PC-9 (cell line): ENCODE data around the gene P4HA2. TPM values are rescaled to one million over a fixed set of nuclear protein-coding genes. Genes with fewer than 3 reads are reported as not detected.

Source experiments
- BruUV-seq: library from RNA; stranded (reverse); fragments of 400-500 nt; replicated peaks from 2 replicates; lab custom pipeline; 2021; lab: Mats Ljungman, UMichigan
- CTCF ChIA-PET: fragments of 300-600 bp; sonication (Branson Sonifier 250); formaldehyde crosslinking; loops from one replicate; lab custom pipeline; 2022; ENCODE audit warnings: antibody characterized with exemption; lab: Charles Lee
- POLR2A ChIA-PET: fragments of 300-600 bp; sonication (Branson Sonifier 250); formaldehyde crosslinking; loops from one replicate; lab custom pipeline; 2022; ENCODE audit warnings: antibody characterized with exemption; ENCODE audit not compliant: unreplicated experiment; lab: Charles Lee
- DNase-seq, 2 experiments: peaks; one replicate each; pipeline versions ENCODE4 v3.0.0 to v3.0.0-alpha.2; 2015 to 2022; ENCODE audit warnings: mixed read lengths in 1 of 2
- H2AFZ ChIP-seq: fragments of 200-600 bp; sonication (generic); 2 replicates; pipeline ENCODE4 v1.8.1; 2017; ENCODE audit warnings: antibody characterized with exemption
- H3F3A ChIP-seq: fragments of 200-600 bp; sonication (generic); 2 replicates; pipeline ENCODE4 v1.8.1; 2017; ENCODE audit warnings: antibody characterized with exemption, mild to moderate bottlenecking, low read depth; ENCODE audit not compliant: insufficient read depth
- H3K27ac ChIP-seq: fragments of 200-600 bp; sonication (generic); 2 replicates; pipeline ENCODE4 v1.6.1; 2016; ENCODE audit warnings: mixed run types
- H3K27me3 ChIP-seq: fragments of 200-600 bp; sonication (generic); 2 replicates; pipeline ENCODE4 v1.6.1; 2016; ENCODE audit warnings: low read depth, mixed run types; ENCODE audit not compliant: insufficient read depth
- H3K36me3 ChIP-seq: fragments of 200-600 bp; sonication (generic); 2 replicates; pipeline ENCODE4 v1.6.1; 2016; ENCODE audit warnings: low read depth, mixed run types
- H3K4me1 ChIP-seq: fragments of 200-600 bp; sonication (generic); replicated peaks from 2 replicates; pipeline ENCODE4 v1.6.1; 2016; ENCODE audit warnings: mixed run types; ENCODE audit not compliant: insufficient read depth
- H3K4me2 ChIP-seq: fragments of 200-600 bp; sonication (generic); 2 replicates; pipeline ENCODE4 v1.6.1; 2017; ENCODE audit warnings: mixed run types
- H3K4me3 ChIP-seq: fragments of 200-600 bp; sonication (generic); 2 replicates; pipeline ENCODE4 v1.6.1; 2016; ENCODE audit warnings: mixed run types
- H3K79me2 ChIP-seq: fragments of 200-600 bp; sonication (generic); 2 replicates; pipeline ENCODE4 v1.6.1; 2017; ENCODE audit warnings: low read depth, mixed run types
- H3K9me2 ChIP-seq: fragments of 200-600 bp; sonication (generic); 2 replicates; pipeline ENCODE4 v1.8.1; 2017; ENCODE audit warnings: mild to moderate bottlenecking; ENCODE audit not compliant: insufficient read depth
- H3K9me3 ChIP-seq: fragments of 200-600 bp; sonication (generic); 2 replicates; pipeline ENCODE4 v1.8.1; 2016; ENCODE audit warnings: low read depth; ENCODE audit not compliant: insufficient read depth
- H4K20me1 ChIP-seq: fragments of 200-600 bp; sonication (generic); 2 replicates; pipeline ENCODE4 v1.8.1; 2017; ENCODE audit not compliant: insufficient read depth
- EZH2 ChIP-seq: fragments of 200-600 bp; sonication (generic); IDR thresholded peaks from 2 replicates; pipeline ENCODE4 v1.8.0; 2017; ENCODE audit warnings: antibody characterized with exemption, low read depth
- intact Hi-C: fragments of 100-400 bp; cut with micrococcal nuclease; formaldehyde crosslinking; loops from one replicate; pipeline ENCODE4 v1.10.0; 2022; ENCODE audit not compliant: unreplicated experiment
- total RNA-seq: library from RNA; stranded (reverse); gene quantifications from 2 replicates; pipeline ENCODE4 v1.2.3, GENCODE V29; 2021
- TF ChIP-seq, protein P1 (sequence below): fragments of 200-600 bp; sonication (generic); conservative IDR thresholded peaks from 2 replicates; pipeline ENCODE4 v1.6.1; 2017; ENCODE audit warnings: mixed run types, antibody characterized with exemption, mild to moderate bottlenecking, moderate library complexity

P4HA2 gene
- total RNA-seq, 1 experiment from 2014 or later = 21.7 TPM

DNA sequence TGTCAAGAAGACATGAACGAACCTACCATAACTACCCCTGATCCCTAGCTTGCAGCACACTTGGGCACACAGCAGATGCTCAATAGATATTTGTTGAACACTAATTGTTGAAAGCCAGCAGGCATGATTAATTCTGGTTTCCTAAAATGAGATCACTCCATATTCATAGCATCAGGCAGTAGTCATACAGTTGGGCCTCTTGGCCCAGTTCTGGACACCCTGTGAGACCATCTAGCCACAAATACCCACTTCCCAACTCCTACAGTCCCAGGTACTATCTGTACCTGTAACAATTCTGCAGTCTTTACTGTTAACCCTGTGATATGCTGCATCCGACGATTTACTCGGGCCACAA is 24.2 kb downstream of the P4HA2 start:
- POLR2A ChIA-PET = interaction anchor here (0.5 kb wide), 1 partner anchor 24 kb away, joined by 3 read pairs; the partner anchor contains the start of gene P4HA2
- H4K20me1 ChIP-seq = no peaks in the 10 kb centered on the region
- H3K27ac ChIP-seq = no peak overlapping the region
- CTCF ChIA-PET = interaction anchor here (0.6 kb wide), 1 partner anchor 11 kb away, joined by 3 read pairs; no protein-coding TSS in a partner anchor
- TF ChIP-seq, protein P1, sequence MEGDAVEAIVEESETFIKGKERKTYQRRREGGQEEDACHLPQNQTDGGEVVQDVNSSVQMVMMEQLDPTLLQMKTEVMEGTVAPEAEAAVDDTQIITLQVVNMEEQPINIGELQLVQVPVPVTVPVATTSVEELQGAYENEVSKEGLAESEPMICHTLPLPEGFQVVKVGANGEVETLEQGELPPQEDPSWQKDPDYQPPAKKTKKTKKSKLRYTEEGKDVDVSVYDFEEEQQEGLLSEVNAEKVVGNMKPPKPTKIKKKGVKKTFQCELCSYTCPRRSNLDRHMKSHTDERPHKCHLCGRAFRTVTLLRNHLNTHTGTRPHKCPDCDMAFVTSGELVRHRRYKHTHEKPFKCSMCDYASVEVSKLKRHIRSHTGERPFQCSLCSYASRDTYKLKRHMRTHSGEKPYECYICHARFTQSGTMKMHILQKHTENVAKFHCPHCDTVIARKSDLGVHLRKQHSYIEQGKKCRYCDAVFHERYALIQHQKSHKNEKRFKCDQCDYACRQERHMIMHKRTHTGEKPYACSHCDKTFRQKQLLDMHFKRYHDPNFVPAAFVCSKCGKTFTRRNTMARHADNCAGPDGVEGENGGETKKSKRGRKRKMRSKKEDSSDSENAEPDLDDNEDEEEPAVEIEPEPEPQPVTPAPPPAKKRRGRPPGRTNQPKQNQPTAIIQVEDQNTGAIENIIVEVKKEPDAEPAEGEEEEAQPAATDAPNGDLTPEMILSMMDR = no peak
- TF ChIP-seq EZH2 = no peak
- H3F3A ChIP-seq = no peaks in the 10 kb centered on the region
- H3K4me2 ChIP-seq = no peak overlapping the region
- H3K9me3 ChIP-seq = no peaks in the 10 kb centered on the region
- no peaks in the 10 kb centered on the region for H3K9me2 ChIP-seq
- H3K36me3 ChIP-seq = no peaks in the 10 kb centered on the region
- no peak for DNase-seq
- intact Hi-C loops = no loop called here
- no peaks in the 10 kb centered on the region for H3K27me3 ChIP-seq
- no peaks in the 10 kb centered on the region for H3K79me2 ChIP-seq
- no peak overlapping the region for H2AFZ ChIP-seq
- no TSS peak for BruUV-seq
- no peaks in the 10 kb centered on the region for H3K4me1 ChIP-seq
- no peak overlapping the region for H3K4me3 ChIP-seq

DNA sequence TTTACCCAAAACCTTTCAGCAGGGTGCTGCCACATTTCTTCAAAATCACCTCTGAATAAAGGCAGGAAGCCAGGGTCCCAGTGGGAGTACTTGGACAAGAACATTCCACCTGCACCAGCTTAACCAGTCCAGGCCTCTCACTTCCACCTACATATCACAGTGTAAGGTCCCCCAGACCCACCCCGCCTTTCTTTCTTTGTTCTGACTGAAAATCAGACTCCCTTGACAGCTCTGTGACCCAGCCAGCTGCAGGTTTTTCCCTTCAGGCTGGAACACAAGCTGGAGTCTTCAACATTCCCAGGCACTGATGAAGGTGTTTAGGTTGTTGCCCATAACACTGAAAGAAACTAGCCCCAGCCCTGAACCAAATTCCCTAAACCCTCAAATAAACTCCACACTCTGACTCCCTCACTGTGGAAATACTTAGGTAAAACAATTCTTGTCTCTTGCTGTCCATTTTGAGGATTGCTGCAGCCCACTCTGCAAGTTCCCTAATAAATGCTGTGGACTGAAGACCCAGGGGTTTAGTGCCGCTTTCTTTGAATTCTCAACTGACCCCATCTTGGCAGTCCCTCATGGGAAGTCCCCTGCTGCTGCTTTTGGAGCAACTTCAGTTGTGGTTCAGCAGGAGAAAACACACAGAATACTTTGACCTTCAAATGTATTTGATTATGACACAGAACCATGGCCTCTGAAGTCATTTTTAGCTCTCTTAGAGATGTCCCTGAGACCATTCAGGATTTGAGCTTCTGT is 24.8 kb downstream of the P4HA2 start:
- CTCF ChIA-PET = no interaction called here

DNA sequence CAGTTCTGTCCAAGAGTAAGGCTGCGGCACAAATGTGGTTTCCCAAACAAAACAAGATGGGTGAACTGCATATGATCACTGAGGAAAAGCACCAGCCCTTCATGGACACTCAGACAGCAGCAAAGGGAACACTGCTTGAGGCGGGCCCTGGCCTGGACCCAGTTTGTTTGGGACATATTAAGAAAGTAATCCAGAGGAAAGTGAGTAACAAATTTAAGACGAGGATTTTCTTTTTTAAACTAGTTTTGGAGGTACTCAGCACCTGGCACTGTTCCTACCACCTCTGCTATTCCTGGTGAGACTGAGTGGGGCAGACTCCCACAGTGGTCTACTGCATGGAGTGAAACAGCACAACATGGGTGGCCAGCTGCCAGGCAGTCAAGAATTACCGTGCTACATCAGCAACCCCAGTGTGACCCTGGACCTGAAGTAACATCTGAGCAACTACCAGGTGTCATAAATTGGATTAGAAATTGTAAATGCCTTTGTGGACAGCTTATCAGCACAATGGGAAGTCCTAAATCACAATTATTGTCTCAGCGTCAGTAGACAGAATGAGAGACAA is 28.5 kb downstream of the P4HA2 start:
- no TSS peak for BruUV-seq
- CTCF ChIA-PET = no interaction called here
- intact Hi-C loops = no loop called here

More for the DNA sequence above, 24.8 kb downstream of the P4HA2 start:
- Histone ChIP-seq H3F3A (no peaks in the 10 kb centered on the region), H3K9me2 (no peaks in the 10 kb centered on the region), H3K36me3 (no peaks in the 10 kb centered on the region), H3K4me3 (no peak overlapping the region), H2AFZ (no peak overlapping the region), H3K4me1 (no peaks in the 10 kb centered on the region), H3K4me2 (no peak overlapping the region), H3K79me2 (no peaks in the 10 kb centered on the region), H3K27me3 (no peaks in the 10 kb centered on the region), H3K9me3 (no peaks in the 10 kb centered on the region), H4K20me1 (no peaks in the 10 kb centered on the region), H3K27ac (no peak overlapping the region)
- POLR2A ChIA-PET = interaction anchor here (0.5 kb wide), 1 partner anchor 25 kb away, joined by 3 read pairs; the partner anchor contains the start of gene P4HA2
- no peak for DNase-seq
- BruUV-seq = no TSS peak
- TF ChIP-seq EZH2 = no peak
- TF ChIP-seq, protein P1 = no peak
- intact Hi-C loops = no loop called here

More for the DNA sequence above, 28.5 kb downstream of the P4HA2 start:
- no peaks in the 10 kb centered on the region for H3K4me1 ChIP-seq
- H3F3A ChIP-seq = no peaks in the 10 kb centered on the region
- no peaks in the 10 kb centered on the region for H3K9me2 ChIP-seq
- no peaks in the 10 kb centered on the region for H3K36me3 ChIP-seq
- H3K79me2 ChIP-seq = no peaks in the 10 kb centered on the region
- no peaks in the 10 kb centered on the region for H3K27me3 ChIP-seq
- H4K20me1 ChIP-seq = no peaks in the 10 kb centered on the region
- no peaks in the 10 kb centered on the region for H3K9me3 ChIP-seq
- no peak overlapping the region for H3K4me3 ChIP-seq
- POLR2A ChIA-PET = no interaction called here
- no peak overlapping the region for H3K4me2 ChIP-seq
- TF ChIP-seq EZH2 = no peak
- TF ChIP-seq, protein P1 = no peak
- DNase-seq = no peak
- no peak overlapping the region for H3K27ac ChIP-seq
- H2AFZ ChIP-seq = no peak overlapping the region
